ENCODE measurements around the gene CSDE1.
"Not testable (repeated sequence)": the region's sequence is repeated elsewhere in the genome, so short reads cannot be mapped to it uniquely, and the experiment has no call there.

CSDE1 gene

DNA sequence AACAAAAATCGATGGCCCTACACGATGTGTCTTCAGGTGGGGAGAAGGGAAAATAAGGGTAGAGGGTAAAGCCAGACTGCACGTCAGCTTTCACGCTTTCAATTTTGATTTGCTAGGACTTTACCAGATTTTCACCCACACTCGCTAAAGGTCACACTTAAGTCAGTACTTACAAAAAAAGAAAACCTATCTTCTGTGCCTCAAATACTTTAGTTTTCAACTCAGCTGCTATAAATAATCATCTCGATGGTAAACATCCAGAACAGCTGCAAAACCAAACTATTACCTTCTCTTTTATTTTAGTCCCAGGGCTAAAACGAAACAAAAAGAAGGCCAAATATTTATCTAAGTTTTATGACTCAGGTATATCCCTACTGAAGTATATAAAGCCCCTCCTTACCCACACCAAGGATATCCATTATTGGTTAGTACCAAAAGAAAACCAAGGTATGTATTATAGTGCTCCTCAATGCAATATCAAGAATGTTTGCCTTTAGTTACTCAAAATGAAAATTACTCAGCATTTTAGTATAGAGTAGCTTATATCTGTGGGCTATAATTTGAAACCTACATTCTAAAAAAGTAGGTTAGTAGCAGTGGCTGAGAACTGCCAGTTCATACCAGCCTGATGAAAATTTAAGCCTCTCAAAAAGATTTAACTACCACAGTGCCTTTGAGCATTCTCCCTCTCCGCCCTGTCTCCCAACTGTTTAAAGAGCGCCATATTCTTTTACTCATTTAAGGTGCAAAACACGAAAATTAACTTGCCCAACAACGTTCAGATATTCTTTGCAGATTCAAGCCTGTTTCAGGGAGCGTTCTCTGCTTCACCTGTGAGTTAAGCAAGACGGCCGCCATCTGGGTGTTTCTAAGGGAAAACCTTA, 1.5 kb downstream of the CSDE1 start:
- TF ChIP-seq, protein P1, sequence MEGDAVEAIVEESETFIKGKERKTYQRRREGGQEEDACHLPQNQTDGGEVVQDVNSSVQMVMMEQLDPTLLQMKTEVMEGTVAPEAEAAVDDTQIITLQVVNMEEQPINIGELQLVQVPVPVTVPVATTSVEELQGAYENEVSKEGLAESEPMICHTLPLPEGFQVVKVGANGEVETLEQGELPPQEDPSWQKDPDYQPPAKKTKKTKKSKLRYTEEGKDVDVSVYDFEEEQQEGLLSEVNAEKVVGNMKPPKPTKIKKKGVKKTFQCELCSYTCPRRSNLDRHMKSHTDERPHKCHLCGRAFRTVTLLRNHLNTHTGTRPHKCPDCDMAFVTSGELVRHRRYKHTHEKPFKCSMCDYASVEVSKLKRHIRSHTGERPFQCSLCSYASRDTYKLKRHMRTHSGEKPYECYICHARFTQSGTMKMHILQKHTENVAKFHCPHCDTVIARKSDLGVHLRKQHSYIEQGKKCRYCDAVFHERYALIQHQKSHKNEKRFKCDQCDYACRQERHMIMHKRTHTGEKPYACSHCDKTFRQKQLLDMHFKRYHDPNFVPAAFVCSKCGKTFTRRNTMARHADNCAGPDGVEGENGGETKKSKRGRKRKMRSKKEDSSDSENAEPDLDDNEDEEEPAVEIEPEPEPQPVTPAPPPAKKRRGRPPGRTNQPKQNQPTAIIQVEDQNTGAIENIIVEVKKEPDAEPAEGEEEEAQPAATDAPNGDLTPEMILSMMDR (IDR thresholded peaks at IDR 0.05; ENCODE audit: low read depth, low read length, missing control alignments): no peak
- H3K4me3 ChIP-seq (replicated peaks; ENCODE audit: low read depth, low read length): peak overlapping the region; percentile 98
- DNase-seq (ENCODE audit: extremely low read depth, low read depth): no peak

DNA sequence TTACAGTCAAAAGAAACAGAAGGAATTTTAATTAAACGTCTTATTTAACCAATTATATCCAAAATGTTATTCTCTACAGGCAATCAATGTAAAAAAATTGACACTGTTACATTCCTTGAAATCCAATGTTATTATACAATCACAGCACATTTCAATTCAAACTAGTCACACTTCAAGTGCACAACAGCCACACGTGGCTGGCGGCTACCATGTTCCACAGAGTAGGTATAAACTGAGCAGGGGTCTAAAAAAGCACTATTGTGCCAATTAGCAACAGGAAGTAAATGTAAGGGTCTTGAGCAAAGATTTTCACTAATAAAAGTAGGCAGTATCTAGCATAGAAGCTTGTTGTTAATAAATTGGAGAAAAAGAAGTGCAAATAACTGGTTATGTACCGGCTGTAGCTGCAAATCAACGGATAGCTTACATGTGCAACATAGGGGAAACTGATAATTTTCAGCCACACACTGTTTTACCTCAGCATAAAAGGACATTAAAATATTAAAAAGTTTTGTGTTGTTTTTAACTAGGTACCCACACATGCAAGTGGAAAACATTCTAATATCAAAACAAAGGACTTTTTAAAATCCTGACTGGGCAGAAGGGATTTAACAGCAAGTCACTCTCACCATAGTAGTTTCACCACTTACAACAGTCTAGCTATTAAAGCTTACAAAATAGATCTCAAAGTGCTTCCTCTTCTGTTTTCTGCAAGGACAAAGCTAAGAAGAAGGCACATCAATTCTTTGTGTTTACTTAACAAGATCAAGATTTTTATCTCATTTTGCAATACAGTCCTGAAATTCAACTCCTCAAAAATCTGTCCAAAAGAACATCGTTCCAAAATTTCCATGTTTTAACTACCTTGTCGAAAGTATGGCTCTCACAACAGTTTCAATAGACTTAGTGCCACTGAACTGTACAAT, 2.5 kb downstream of the CSDE1 start:
- no peak for DNase-seq (ENCODE audit: extremely low read depth, low read depth)
- peak overlapping the region; percentile 98 for H3K4me3 ChIP-seq (replicated peaks; ENCODE audit: low read depth, low read length)
- TF ChIP-seq, protein P1 (IDR thresholded peaks at IDR 0.05; ENCODE audit: low read depth, low read length, missing control alignments): no peak

DNA sequence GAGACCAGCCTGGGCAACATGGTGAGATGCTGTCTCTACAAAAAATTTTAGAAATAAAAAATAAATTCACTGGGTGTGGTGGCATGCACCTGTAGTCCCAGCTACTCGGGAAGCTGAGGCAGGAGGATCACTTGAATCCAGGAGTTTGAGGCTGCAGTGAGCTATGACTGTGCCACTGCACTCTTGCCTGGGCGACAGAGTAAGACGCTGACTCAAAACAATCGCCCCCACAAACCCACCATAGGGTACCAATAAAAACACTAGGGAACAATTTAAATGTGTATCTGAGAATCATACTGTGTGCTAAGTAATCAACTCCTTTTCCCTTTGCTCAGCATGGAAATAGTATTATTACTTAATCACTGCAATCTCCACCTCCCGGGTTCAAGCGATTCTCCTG, 4.1 kb downstream of the CSDE1 start:
- H3K4me3 ChIP-seq (replicated peaks; ENCODE audit: low read depth, low read length); DNase-seq (ENCODE audit: extremely low read depth, low read depth): not testable (repeated sequence)

DNA sequence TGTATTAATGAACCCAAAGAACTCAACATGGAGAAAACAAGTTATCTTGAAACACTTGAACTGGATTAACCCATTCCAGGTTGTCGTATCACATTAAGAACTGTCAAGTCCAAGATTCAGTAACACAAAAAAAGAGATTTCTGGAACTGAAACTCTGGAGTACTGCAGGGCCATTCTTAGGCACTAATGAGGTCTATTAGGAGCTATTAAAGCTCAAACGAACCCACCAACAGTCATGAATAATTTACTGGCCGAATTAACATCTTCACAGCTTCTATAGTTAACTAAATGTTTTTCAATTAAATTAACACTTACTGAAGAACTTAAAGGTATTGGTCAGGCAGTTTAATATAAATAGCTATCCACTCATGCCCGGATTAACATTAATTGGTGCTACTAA, 4.6 kb downstream of the CSDE1 start:
- H3K4me3 ChIP-seq (replicated peaks; ENCODE audit: low read depth, low read length): no peak overlapping the region
- TF ChIP-seq, protein P1 (IDR thresholded peaks at IDR 0.05; ENCODE audit: low read depth, low read length, missing control alignments): no peak
- DNase-seq (ENCODE audit: extremely low read depth, low read depth): no peak

DNA sequence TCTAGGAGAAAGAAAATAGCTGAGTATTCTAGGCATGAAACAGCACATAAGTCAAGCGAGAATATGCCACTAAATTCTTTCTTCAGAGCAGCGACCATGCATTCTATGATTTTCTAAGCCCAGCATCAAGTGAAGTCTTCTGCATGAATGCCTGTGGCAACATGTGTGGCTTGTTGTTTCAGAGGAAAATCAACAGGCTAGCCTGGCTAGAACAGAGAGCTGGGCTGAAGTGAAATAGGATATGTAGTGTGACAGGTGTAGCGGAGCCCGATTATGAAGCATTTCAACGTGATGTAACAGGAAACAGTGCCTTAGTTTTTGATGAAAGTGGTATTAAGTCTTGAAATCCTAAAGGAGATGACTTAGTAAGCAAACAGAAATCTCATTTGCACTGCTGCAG, 7.0 kb downstream of the CSDE1 start:
- H3K4me3 ChIP-seq (replicated peaks; ENCODE audit: low read depth, low read length): no peak overlapping the region
- TF ChIP-seq, protein P1 (IDR thresholded peaks at IDR 0.05; ENCODE audit: low read depth, low read length, missing control alignments): no peak
- DNase-seq (ENCODE audit: extremely low read depth, low read depth): no peak

DNA sequence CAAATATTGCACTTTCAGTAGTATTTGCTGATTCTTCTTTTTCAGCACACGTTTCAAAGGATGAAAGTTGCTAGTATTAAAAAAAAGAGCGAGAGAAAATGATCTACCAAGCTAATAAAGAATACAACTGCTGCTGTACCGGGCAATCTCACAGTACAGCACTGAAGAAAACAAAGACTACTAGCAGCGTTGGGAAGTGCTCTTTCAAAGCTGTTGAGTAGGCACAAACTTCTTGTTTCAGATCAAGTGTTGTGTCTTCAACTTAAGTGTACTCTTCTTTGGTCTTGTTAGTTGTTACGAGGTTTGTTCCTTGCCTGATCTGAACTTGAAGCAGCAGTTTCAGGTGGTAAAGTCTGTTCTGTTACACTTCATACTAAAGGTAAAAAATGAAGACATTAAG, 7.9 kb downstream of the CSDE1 start:
- DNase-seq (ENCODE audit: extremely low read depth, low read depth): no peak
- TF ChIP-seq, protein P1 (IDR thresholded peaks at IDR 0.05; ENCODE audit: low read depth, low read length, missing control alignments): no peak
- no peak overlapping the region for H3K4me3 ChIP-seq (replicated peaks; ENCODE audit: low read depth, low read length)

Measured in HFF-Myc (cell line).